K562 (cell line): ENCODE data around the gene HAPLN3. TPM values are rescaled to one million over a fixed set of nuclear protein-coding genes. Genes with fewer than 3 reads are reported as not detected.

Experiments used
- ATAC-seq: fragments of 200-7000 bp; cut with Tn5 transposase; 3 replicates; pipeline ENCODE4 v1.9.1; 2020; ENCODE audit warnings: moderate library complexity
- BruUV-seq: library from RNA; stranded (reverse); fragments of 400-500 nt; replicated peaks from 2 replicates; lab custom pipeline; 2021; lab: Mats Ljungman, UMichigan
- CTCF ChIA-PET: fragments of 300-600 bp; formaldehyde crosslinking; extraction: SDS; loops from one replicate; lab custom pipeline; 2021; ENCODE audit warnings: low intra/inter-chr PET ratio; lab: Yijun Ruan, JAX
- POLR2A ChIA-PET: fragments of 300-600, 350-650 bp; sonication (Branson Sonifier 250); formaldehyde crosslinking; extraction: SDS; loops from one replicate; lab custom pipeline; 2021; ENCODE audit warnings: antibody characterized with exemption, inconsistent platforms; lab: Yijun Ruan, JAX
- DNase-seq, 4 experiments: peaks; one replicate each; pipeline versions ENCODE4 v3.0.0 to v3.0.0-alpha.2; 2011 to 2018; ENCODE audit warnings: low spot score in 3 of 4, mixed read lengths in 3 of 4; ENCODE audit errors: extremely low read depth in 1 of 4
- FAIRE-seq: peaks from 2 replicates; lab custom pipeline; 2011; peaks lifted over from hg19 to GRCh38; lab: Jason Lieb, UNC
- H2AFZ ChIP-seq: 2 replicates; pipeline ENCODE4 v1.6.0; 2011; ENCODE audit warnings: low read depth, low read length, control low read depth, inconsistent platforms
- H3K27ac ChIP-seq: fragments of 200-600 bp; 3 replicates; pipeline ENCODE4 v1.8.0; 2011; ENCODE audit warnings: low read depth, mild to moderate bottlenecking, control low read depth, inconsistent platforms, low read length, moderate library complexity, mixed read lengths; ENCODE audit errors: extremely low read depth
- H3K27me3 ChIP-seq, 2 experiments: fragments of 300-600 bp in 1 of 2; 2 replicates in 1 of 2; 3 replicates in 1 of 2; pipeline versions ENCODE4 v1.6.0 to v1.8.0; 2011; ENCODE audit warnings: inconsistent platforms in 2 of 2, low read length in 2 of 2, mild to moderate bottlenecking in 1 of 2, mixed read lengths in 1 of 2, moderate library complexity in 1 of 2; ENCODE audit not compliant: control insufficient read depth in 2 of 2, insufficient read depth in 2 of 2
- H3K36me3 ChIP-seq: fragments of 300-600 bp; 3 replicates; pipeline ENCODE4 v1.8.0; 2011; ENCODE audit warnings: mild to moderate bottlenecking, low read length, inconsistent platforms; ENCODE audit not compliant: control insufficient read depth, insufficient read depth
- H3K4me1 ChIP-seq, 2 experiments: fragments of 200-600 bp in 1 of 2; replicated peaks in 1 of 2; 2 replicates in 1 of 2; 3 replicates in 1 of 2; pipeline versions ENCODE4 v1.5.1 to v1.8.0; 2011; ENCODE audit warnings: inconsistent platforms in 2 of 2, low read length in 2 of 2, mild to moderate bottlenecking in 1 of 2, mixed read lengths in 1 of 2, moderate library complexity in 1 of 2; ENCODE audit not compliant: control insufficient read depth in 2 of 2, insufficient read depth in 2 of 2
- H3K4me2 ChIP-seq: 2 replicates; pipeline ENCODE4 v1.6.1; 2011; ENCODE audit warnings: low read length, control low read depth, inconsistent platforms, mixed read lengths; ENCODE audit not compliant: insufficient read depth
- H3K4me3 ChIP-seq: fragments of 200-600 bp; sonication (generic), shearing (Covaris generic); 2 replicates; pipeline ENCODE4 v1.5.1; 2016; ENCODE audit warnings: control low read depth, inconsistent platforms
- H3K79me2 ChIP-seq: fragments of 200-600 bp; 3 replicates; pipeline ENCODE4 v1.8.0; 2011; ENCODE audit warnings: low read length, inconsistent platforms; ENCODE audit not compliant: control insufficient read depth, insufficient read depth
- H3K9ac ChIP-seq, 2 experiments: 2 replicates each; pipeline versions ENCODE4 v1.6.0 to v1.6.1; 2011; ENCODE audit warnings: low read depth in 2 of 2, low read length in 2 of 2, control low read depth in 1 of 2, inconsistent platforms in 1 of 2, mild to moderate bottlenecking in 1 of 2, mixed read lengths in 1 of 2; ENCODE audit not compliant: insufficient read depth in 1 of 2
- H3K9me1 ChIP-seq: one replicate; pipeline ENCODE4 v1.6.0; 2011; ENCODE audit warnings: inconsistent platforms, mild to moderate bottlenecking, low read length, moderate library complexity; ENCODE audit not compliant: control insufficient read depth, insufficient read depth
- H3K9me3 ChIP-seq: replicated peaks from 2 replicates; pipeline ENCODE4 v1.5.1; 2011; ENCODE audit warnings: low read depth, low read length, inconsistent platforms; ENCODE audit not compliant: control insufficient read depth, insufficient read depth
- H4K20me1 ChIP-seq: replicated peaks from 2 replicates; pipeline ENCODE4 v1.6.1; 2011; ENCODE audit warnings: low read length, inconsistent platforms, mixed read lengths; ENCODE audit not compliant: control insufficient read depth, insufficient read depth
- ADNP ChIP-seq: fragments of 200-800 bp; sonication (Bioruptor generic); IDR thresholded peaks from 2 replicates; pipeline ENCODE4 v1.6.1; 2016; ENCODE audit warnings: missing genetic modification characterization, missing compliant biosample characterization
- BCOR ChIP-seq: fragments of 450-650 bp; IDR thresholded peaks from 2 replicates; pipeline ENCODE4 v1.6.1; 2016
- CBFB ChIP-seq: sonication (generic); formaldehyde crosslinking; IDR thresholded peaks from 2 replicates; pipeline ENCODE4 v1.4.0; 2020; ENCODE audit warnings: mild to moderate bottlenecking, missing genetic modification reagents
- CHD7 ChIP-seq: fragments of 200-600 bp; sonication (generic); IDR thresholded peaks from one replicate; pipeline ENCODE4 v1.6.1; 2012; ENCODE audit warnings: mild to moderate bottlenecking, low read depth, low read length, inconsistent platforms
- DIDO1 ChIP-seq: fragments of 450-650 bp; IDR thresholded peaks from 2 replicates; pipeline ENCODE4 v1.6.1; 2016; ENCODE audit warnings: low read depth, missing biosample characterization, missing genetic modification characterization
- ESRRA ChIP-seq: fragments of 450-650 bp; IDR thresholded peaks from 2 replicates; pipeline ENCODE4 v1.6.1; 2014; ENCODE audit warnings: low read depth, mild to moderate bottlenecking, moderate library complexity, borderline replicate concordance
- NFE2 ChIP-seq: IDR thresholded peaks from 2 replicates; pipeline ENCODE4 v1.6.1; 2014; ENCODE audit warnings: antibody characterized with exemption, low read depth
- RBM25 ChIP-seq: fragments of 200-400 bp; formaldehyde crosslinking; IDR thresholded peaks from 2 replicates; pipeline ENCODE4 v1.6.1; 2018; ENCODE audit warnings: low read length, low read depth, moderate library complexity; ENCODE audit not compliant: severe bottlenecking
- RCOR1 ChIP-seq, 2 experiments: IDR thresholded peaks; 2 replicates each; pipeline ENCODE4 v1.6.1; 2012; ENCODE audit warnings: low read depth in 2 of 2, low read length in 2 of 2, borderline replicate concordance in 1 of 2, improper control_type of control experiment in 1 of 2
- SMARCA5 ChIP-seq: fragments of 450-650 bp; IDR thresholded peaks from 2 replicates; pipeline ENCODE4 v1.6.1; 2016
- ZFP36 ChIP-seq: fragments of 150-350 bp; IDR thresholded peaks from 2 replicates; pipeline ENCODE4 v1.6.1; 2018; ENCODE audit warnings: low read length, low read depth; ENCODE audit not compliant: partially characterized antibody
- WGBS: fragments of 100-300 bp; shearing (Covaris generic); methylation state at CpG from one replicate; pipeline ENCODE4 v1.1.6; 2016; ENCODE audit warnings: low coverage, mixed read lengths; ENCODE audit not compliant: insufficient coverage; ENCODE audit errors: missing lambda C conversion rate; 5-methylcytosine and 5-hydroxymethylcytosine counted together
- in situ Hi-C: fragments of 300-500 bp; cut with MboI; formaldehyde crosslinking; loops from 4 replicates; pipeline ENCODE4 v1.15.0; 2018; ENCODE audit warnings: inconsistent platforms, mixed read lengths
- intact Hi-C: fragments of 100-400 bp; cut with micrococcal nuclease; formaldehyde crosslinking; loops from 2 replicates; pipeline ENCODE4 v1.14.2; 2022
- polyA plus RNA-seq, 8 experiments: library from polyadenylated mRNA; depleted of rRNA in 4 of 8; stranded (reverse) in 5 of 8; unstranded in 3 of 8; fragments of >200 nt; fragmentation: Nextera tagmentation in 2 of 8; fragmentation: Illumina TruSeq in 1 of 8; extraction: Ambion mirVana in 2 of 8; extraction: Trizol in 1 of 8; gene quantifications; 2 replicates each; pipeline versions ENCODE4 v1.2.1 to v1.2.3, GENCODE V29; 2011 to 2014; ENCODE audit warnings: inconsistent platforms in 1 of 8, missing spikeins in 1 of 8
- total RNA-seq, 7 experiments: library from RNA; depleted of rRNA in 6 of 7; stranded (reverse); fragments of >200 nt in 6 of 7; fragmentation: Illumina TruSeq in 2 of 7; extraction: Trizol in 2 of 7; gene quantifications; 2 replicates each; pipeline versions ENCODE4 v1.2.1 to v1.2.3, GENCODE V29; 2011 to 2021; ENCODE audit warnings: low replicate concordance in 1 of 7

HAPLN3 gene
- total and polyA plus RNA-seq, 9 of the 15 experiments (the other 6 are each of a cell fraction or from before 2014, with no cell fraction given), result 0.04 to 2.4 (median 0.65) TPM

- H3K4me1 ChIP-seq, result peaks cover 7 to 29% of the 10 kb centered on the region in 2 experiments; a peak in 4 of 5 replicates
- 44% methylated on average over 18 of the region's 31 CpGs for WGBS
- 0 out of 2 replicates have a peak overlapping the region, but pooled peaks have one; percentile 21 for H2AFZ ChIP-seq
- no TSS peak for BruUV-seq
- no peak for ATAC-seq
- H3K9me3 ChIP-seq, result no peaks in the 10 kb centered on the region
- H4K20me1 ChIP-seq, result peaks cover 5% of the 10 kb centered on the region; the same call in 1 of the 2 replicates
- H3K4me3 ChIP-seq, result no peak overlapping the region
- no peak for FAIRE-seq
- DNase-seq, result no peak
- peaks cover 0 to 20% of the 10 kb centered on the region in 2 experiments; a peak in 2 of 5 replicates for H3K27me3 ChIP-seq
- no peaks in the 10 kb centered on the region for H3K9me1 ChIP-seq
- no peak overlapping the region for H3K4me2 ChIP-seq
- POLR2A ChIA-PET, result interaction anchor here (0.6 to 1.1 kb wide), 8 partner anchors 10 to 315 kb away, joined by 3 to 6 read pairs (median 3); no protein-coding TSS in a partner anchor
- CTCF ChIA-PET, result no interaction called here
- in situ Hi-C loops, result loop anchor here (10.0 kb wide), 1 partner anchor 294 kb away; no protein-coding TSS in a partner anchor
- intact Hi-C loops, result no loop called here
- no peak overlapping the region for H3K27ac ChIP-seq
- H3K79me2 ChIP-seq, result no peaks in the 10 kb centered on the region
- no peaks in the 10 kb centered on the region for H3K36me3 ChIP-seq
- no peak overlapping the region for H3K9ac ChIP-seq
- TF ChIP-seq SMARCA5, result peak; percentile 58; the same call in 1 of the 2 replicates
- TF ChIP-seq BCOR, result peak; percentile 86
- TF ChIP-seq DIDO1 (tag), result no peak
- peak; percentile 68; the same call in 1 of the 2 replicates for TF ChIP-seq ADNP (tag)
- peak; percentile 42; the same call in 1 of the 2 replicates for TF ChIP-seq ESRRA
- no peak for TF ChIP-seq CHD7
- peak; percentile 93 for TF ChIP-seq RBM25
- TF ChIP-seq NFE2, result no peak
- TF ChIP-seq ZFP36, result peak; percentile 79
- TF ChIP-seq RCOR1 (IDR thresholded peaks at IDR 0.05; ENCODE audit: borderline replicate concordance in 1 of 2, low read depth in 2 of 2, low read length in 2 of 2), result peak in 1 of 2 experiments; percentile 68; a peak in 1 of 4 replicates
- TF ChIP-seq CBFB (CRISPR knock-in tag), result no peak
Measured at GRCh38 chr15:88880944-88881740, 14.2 kb downstream of the HAPLN3 start.
